Breast epithelium (tissue), 3 donors: Measurements from ENCODE around the gene SLC25A48.

ENCODE experiments used
- POLR2A ChIP-seq: fragments of 450-650 bp; IDR thresholded peaks from one replicate; pipeline ENCODE4 v1.6.1; 2016; ENCODE audit warnings: antibody characterized with exemption, mild to moderate bottlenecking, moderate library complexity
- TF ChIP-seq, protein P1 (sequence below), 3 donors: fragments of 450-650 bp; IDR thresholded peaks; one replicate each; pipeline ENCODE4 v1.5.1; 2016 to 2017; ENCODE audit warnings: antibody characterized with exemption in 3 of 3, mild to moderate bottlenecking in 3 of 3, moderate library complexity in 3 of 3

DNA sequence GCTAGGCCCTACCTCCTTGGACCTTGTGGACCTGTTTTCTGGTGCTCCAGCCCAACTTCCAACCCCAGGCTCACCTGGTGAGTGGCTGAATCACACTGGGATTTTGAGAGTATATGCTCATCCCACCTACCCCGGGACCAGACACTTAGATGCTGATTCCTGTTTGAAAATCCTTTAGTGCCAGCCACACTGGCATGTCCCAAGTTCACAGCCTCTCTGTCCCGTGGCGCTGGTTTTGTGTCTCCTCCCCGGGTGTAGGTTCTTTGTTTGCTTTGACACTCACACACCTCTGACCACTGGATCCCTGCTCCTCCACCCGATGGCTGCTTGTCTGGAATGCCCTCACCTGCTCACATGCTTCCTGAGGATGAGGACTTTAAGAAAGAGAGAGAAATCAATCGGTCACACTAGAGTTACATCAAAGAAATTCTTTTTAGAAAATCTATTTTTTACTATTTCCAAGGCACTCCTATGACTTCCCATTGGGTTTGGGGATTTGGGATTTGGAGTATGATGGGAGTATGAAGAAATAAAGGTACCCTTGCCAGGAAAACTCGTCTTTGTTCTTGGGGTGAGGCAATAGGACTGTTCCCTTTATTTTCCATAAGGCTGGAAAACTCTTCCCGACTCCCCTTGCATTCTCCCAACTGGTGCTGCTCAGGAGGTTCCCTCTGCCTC is 7.3 kb upstream of the SLC25A48 start:
- TF ChIP-seq, protein P1, sequence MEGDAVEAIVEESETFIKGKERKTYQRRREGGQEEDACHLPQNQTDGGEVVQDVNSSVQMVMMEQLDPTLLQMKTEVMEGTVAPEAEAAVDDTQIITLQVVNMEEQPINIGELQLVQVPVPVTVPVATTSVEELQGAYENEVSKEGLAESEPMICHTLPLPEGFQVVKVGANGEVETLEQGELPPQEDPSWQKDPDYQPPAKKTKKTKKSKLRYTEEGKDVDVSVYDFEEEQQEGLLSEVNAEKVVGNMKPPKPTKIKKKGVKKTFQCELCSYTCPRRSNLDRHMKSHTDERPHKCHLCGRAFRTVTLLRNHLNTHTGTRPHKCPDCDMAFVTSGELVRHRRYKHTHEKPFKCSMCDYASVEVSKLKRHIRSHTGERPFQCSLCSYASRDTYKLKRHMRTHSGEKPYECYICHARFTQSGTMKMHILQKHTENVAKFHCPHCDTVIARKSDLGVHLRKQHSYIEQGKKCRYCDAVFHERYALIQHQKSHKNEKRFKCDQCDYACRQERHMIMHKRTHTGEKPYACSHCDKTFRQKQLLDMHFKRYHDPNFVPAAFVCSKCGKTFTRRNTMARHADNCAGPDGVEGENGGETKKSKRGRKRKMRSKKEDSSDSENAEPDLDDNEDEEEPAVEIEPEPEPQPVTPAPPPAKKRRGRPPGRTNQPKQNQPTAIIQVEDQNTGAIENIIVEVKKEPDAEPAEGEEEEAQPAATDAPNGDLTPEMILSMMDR (IDR thresholded peaks at IDR 0.05), result no peak
- TF ChIP-seq POLR2A, result no peak
